ENCODE measurements around the gene EFEMP1.

The EFEMP1 gene

GRCh38 chr2:55923091-55923981, at the start of gene EFEMP1:
Gene EFEMP1 (minus strand): TSS chr2:55923782. CDS start chr2:55922440, 1,342 bp downstream.
- no peak for DNase-seq

GRCh38 chr2:55970500-55970899, 46.9 kb upstream of the EFEMP1 start:
- DNase-seq, result no peak

GRCh38 chr2:55968941-55969340, 45.4 kb upstream of the EFEMP1 start:
- no peak for DNase-seq

- no peak for DNase-seq
Observed at GRCh38 chr2:55966401-55967118, 43.0 kb upstream of the EFEMP1 start.

- no peak for DNase-seq
Observed at GRCh38 chr2:55965966-55966365, 42.4 kb upstream of the EFEMP1 start.

GRCh38 chr2:55965276-55965675, 41.7 kb upstream of the EFEMP1 start:
- DNase-seq, result no peak

- no peak for DNase-seq
Observed at GRCh38 chr2:55962915-55963314, 39.3 kb upstream of the EFEMP1 start.

- peak; percentile 3 for DNase-seq
Observed at GRCh38 chr2:55961318-55961911, 37.8 kb upstream of the EFEMP1 start.

- DNase-seq, result no peak
Observed at GRCh38 chr2:55958756-55959155, 35.2 kb upstream of the EFEMP1 start.

- no peak for DNase-seq
Observed at GRCh38 chr2:55957142-55957541, 33.6 kb upstream of the EFEMP1 start.

GRCh38 chr2:55954306-55955035, 30.9 kb upstream of the EFEMP1 start:
- DNase-seq, result no peak

- DNase-seq, result no peak
Observed at GRCh38 chr2:55952415-55952814, 28.8 kb upstream of the EFEMP1 start.

GRCh38 chr2:55951533-55951932, 28.0 kb upstream of the EFEMP1 start:
- no peak for DNase-seq

GRCh38 chr2:55949613-55950012, 26.0 kb upstream of the EFEMP1 start:
- no peak for DNase-seq

- DNase-seq, result no peak
Observed at GRCh38 chr2:55949211-55949610, 25.6 kb upstream of the EFEMP1 start.

GRCh38 chr2:55948176-55948923, 24.8 kb upstream of the EFEMP1 start:
- DNase-seq, result no peak

- DNase-seq, result no peak
Observed at GRCh38 chr2:55947752-55948151, 24.2 kb upstream of the EFEMP1 start.

GRCh38 chr2:55946793-55947192, 23.2 kb upstream of the EFEMP1 start:
- no peak for DNase-seq

GRCh38 chr2:55943466-55943865, 19.9 kb upstream of the EFEMP1 start:
- DNase-seq, result no peak

GRCh38 chr2:55936351-55936750, 12.8 kb upstream of the EFEMP1 start:
- no peak for DNase-seq

GRCh38 chr2:55934337-55934736, 10.8 kb upstream of the EFEMP1 start:
- DNase-seq, result no peak

- no peak for DNase-seq
Observed at GRCh38 chr2:55932843-55933242, 9.3 kb upstream of the EFEMP1 start.
